K562 (cell line): ENCODE results near the gene GGT5. TPM values are rescaled to one million over a fixed set of nuclear protein-coding genes. Genes with fewer than 3 reads are reported as not detected.

Experiments
- CHD1 ChIP-seq: fragments of 200-600 bp; sonication (generic); IDR thresholded peaks from one replicate; pipeline ENCODE4 v1.6.1; 2012; ENCODE audit warnings: mild to moderate bottlenecking, moderate library complexity, low read length, inconsistent platforms
- ERF ChIP-seq: fragments of 450-650 bp; formaldehyde crosslinking; IDR thresholded peaks from 2 replicates; pipeline ENCODE4 v1.4.0; 2020; ENCODE audit warnings: mild to moderate bottlenecking, mixed read lengths
- ESRRA ChIP-seq: fragments of 450-650 bp; IDR thresholded peaks from 2 replicates; pipeline ENCODE4 v1.6.1; 2014; ENCODE audit warnings: low read depth, mild to moderate bottlenecking, moderate library complexity, borderline replicate concordance
- HMGN3 ChIP-seq: IDR thresholded peaks from 2 replicates; pipeline ENCODE4 v1.6.1; 2011; ENCODE audit warnings: borderline replicate concordance, low read depth, mild to moderate bottlenecking, mixed read lengths, low read length; ENCODE audit not compliant: insufficient read length; ENCODE audit errors: extremely low read depth
- MTA3 ChIP-seq: fragments of 450-650 bp; formaldehyde crosslinking; IDR thresholded peaks from 2 replicates; pipeline ENCODE4 v1.6.1; 2017; ENCODE audit warnings: mild to moderate bottlenecking, borderline replicate concordance
- NONO ChIP-seq, 2 experiments: fragments of 200-400 bp in 1 of 2; fragments of 450-650 bp in 1 of 2; formaldehyde crosslinking in 1 of 2; IDR thresholded peaks; 2 replicates each; pipeline ENCODE4 v1.6.1; 2017; ENCODE audit warnings: low read depth in 2 of 2, mild to moderate bottlenecking in 2 of 2, moderate library complexity in 2 of 2, low read length in 1 of 2
- POLR2AphosphoS5 ChIP-seq: IDR thresholded peaks from 2 replicates; pipeline ENCODE4 v1.6.1; 2011; ENCODE audit warnings: mild to moderate bottlenecking, low read depth, low read length, moderate library complexity; ENCODE audit not compliant: control insufficient read depth, insufficient read depth
- SMAD4 ChIP-seq: fragments of 250-450 bp; sonication (Bioruptor Pico); conservative IDR thresholded peaks from 2 replicates; pipeline ENCODE4 v1.8.0; 2021; ENCODE audit warnings: inconsistent platforms, mild to moderate bottlenecking, moderate library complexity
- SRSF1 ChIP-seq: fragments of 200-400 bp; formaldehyde crosslinking; IDR thresholded peaks from 2 replicates; pipeline ENCODE4 v1.6.1; 2017; ENCODE audit warnings: mild to moderate bottlenecking, low read depth, low read length, moderate library complexity
- U2AF1 ChIP-seq: fragments of 200-400 bp; formaldehyde crosslinking; optimal IDR thresholded peaks from 2 replicates; pipeline ENCODE3; 2017; ENCODE audit warnings: mild to moderate bottlenecking, low read depth, low read length, moderate library complexity
- ZC3H4 ChIP-seq: sonication (generic); formaldehyde crosslinking; IDR thresholded peaks from 2 replicates; pipeline ENCODE4 v1.9.0; 2021; ENCODE audit warnings: missing genetic modification reagents, borderline replicate concordance
- ZFP36 ChIP-seq: fragments of 150-350 bp; IDR thresholded peaks from 2 replicates; pipeline ENCODE4 v1.6.1; 2018; ENCODE audit warnings: low read length, low read depth; ENCODE audit not compliant: partially characterized antibody
- ZNF561 ChIP-seq: fragments of 450-650 bp; formaldehyde crosslinking; conservative IDR thresholded peaks from 2 replicates; pipeline ENCODE4 v1.4.0; 2020; ENCODE audit warnings: mild to moderate bottlenecking, moderate library complexity
- polyA plus RNA-seq, 8 experiments: library from polyadenylated mRNA; depleted of rRNA in 4 of 8; stranded (reverse) in 5 of 8; unstranded in 3 of 8; fragments of >200 nt; fragmentation: Nextera tagmentation in 2 of 8; fragmentation: Illumina TruSeq in 1 of 8; extraction: Ambion mirVana in 2 of 8; extraction: Trizol in 1 of 8; gene quantifications; 2 replicates each; pipeline versions ENCODE4 v1.2.1 to v1.2.3, GENCODE V29; 2011 to 2014; ENCODE audit warnings: inconsistent platforms in 1 of 8, missing spikeins in 1 of 8
- total RNA-seq, 7 experiments: library from RNA; depleted of rRNA in 6 of 7; stranded (reverse); fragments of >200 nt in 6 of 7; fragmentation: Illumina TruSeq in 2 of 7; extraction: Trizol in 2 of 7; gene quantifications; 2 replicates each; pipeline versions ENCODE4 v1.2.1 to v1.2.3, GENCODE V29; 2011 to 2021; ENCODE audit warnings: low replicate concordance in 1 of 7
- TF ChIP-seq, protein P1 (sequence below): sonication (generic); formaldehyde crosslinking; IDR thresholded peaks from 2 replicates; pipeline ENCODE4 v1.8.0; 2022; ENCODE audit warnings: missing genetic modification reagents, mild to moderate bottlenecking, moderate library complexity, borderline replicate concordance
- TF ChIP-seq, protein P2 (sequence below): fragments of 450-650 bp; formaldehyde crosslinking; IDR thresholded peaks from 2 replicates; pipeline ENCODE4 v1.4.0; 2022; ENCODE audit warnings: mild to moderate bottlenecking, moderate library complexity
- TF ChIP-seq, protein P3 (sequence below): fragments of 250-450 bp; sonication (Bioruptor Pico); IDR thresholded peaks from 2 replicates; pipeline ENCODE4 v1.8.0; 2022; ENCODE audit warnings: inconsistent platforms
- TF ChIP-seq, protein P4 (sequence below), 2 experiments: fragments of 450-650 bp; IDR thresholded peaks; 2 replicates each; pipeline ENCODE4 v1.6.1; 2016
- TF ChIP-seq, protein P5 (sequence below), 2 experiments: fragments of 450-650 bp; conservative IDR thresholded peaks; 2 replicates each; pipeline ENCODE4 v1.6.1; 2017; ENCODE audit warnings: mild to moderate bottlenecking in 2 of 2, moderate library complexity in 2 of 2

Gene GGT5
- total and polyA plus RNA-seq, 9 of the 15 experiments (the other 6 are each of a cell fraction or from before 2014, with no cell fraction given): 0.07 to 0.69 (median 0.18) TPM; not detected in 4

DNA sequence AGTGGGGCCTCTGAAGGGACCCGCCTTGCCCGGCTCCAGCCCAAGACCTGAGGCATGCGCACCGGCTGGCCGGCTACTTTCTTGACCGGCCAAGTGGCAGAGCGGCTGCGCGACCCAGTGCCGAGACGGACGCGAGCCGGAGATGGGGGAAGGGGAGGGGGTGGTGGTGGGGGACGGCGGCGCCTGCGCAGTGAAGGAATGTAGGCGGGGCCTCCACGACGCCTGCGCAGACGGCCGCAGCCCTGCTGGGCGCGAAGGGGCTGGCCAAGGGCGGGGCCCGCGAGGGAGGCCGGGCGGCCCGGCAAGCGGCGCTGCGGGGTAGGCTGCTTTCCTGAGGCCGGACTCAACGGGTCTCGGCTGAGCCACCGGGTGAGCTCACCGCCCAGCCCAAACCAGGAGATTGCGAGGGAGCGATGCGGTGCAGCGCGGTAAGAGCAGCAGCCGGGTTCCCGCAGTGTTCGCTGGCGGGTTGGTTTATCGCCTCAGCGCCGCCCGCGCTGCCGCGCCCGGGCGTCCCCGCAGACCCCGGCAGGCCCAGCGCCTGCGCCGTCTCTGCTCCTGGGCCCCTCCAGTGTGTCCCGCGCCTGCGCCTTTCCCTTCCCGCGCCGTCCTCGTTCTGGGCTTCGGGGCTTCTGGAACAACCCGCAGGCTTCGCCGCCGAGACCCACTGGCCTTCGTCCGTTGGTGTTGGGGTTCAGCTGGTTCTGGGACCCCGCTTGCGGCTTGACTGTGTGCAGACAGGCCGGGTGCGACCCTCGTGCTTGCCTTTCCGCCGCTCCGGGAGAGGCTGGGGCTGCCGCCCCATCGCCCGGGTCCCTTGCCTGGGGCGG, 25.9 kb upstream of the GGT5 start, which contains the start of gene SPECC1L (continued):
- TF ChIP-seq, protein P1, sequence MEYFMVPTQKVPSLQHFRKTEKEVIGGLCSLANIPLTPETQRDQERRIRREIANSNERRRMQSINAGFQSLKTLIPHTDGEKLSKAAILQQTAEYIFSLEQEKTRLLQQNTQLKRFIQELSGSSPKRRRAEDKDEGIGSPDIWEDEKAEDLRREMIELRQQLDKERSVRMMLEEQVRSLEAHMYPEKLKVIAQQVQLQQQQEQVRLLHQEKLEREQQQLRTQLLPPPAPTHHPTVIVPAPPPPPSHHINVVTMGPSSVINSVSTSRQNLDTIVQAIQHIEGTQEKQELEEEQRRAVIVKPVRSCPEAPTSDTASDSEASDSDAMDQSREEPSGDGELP (CRISPR knock-in tag): peak; percentile 56; the same call in 1 of the 2 replicates
- 0 out of 2 replicates have a peak, but pooled peaks have one; percentile 40 for TF ChIP-seq ESRRA
- 0 out of 2 replicates have a peak, but pooled peaks have one; percentile 42 for TF ChIP-seq SRSF1
- TF ChIP-seq MTA3: peak; percentile 51; the same call in 1 of the 2 replicates
- TF ChIP-seq ZNF561 (CRISPR knock-in tag): no peak
- TF ChIP-seq, protein P2, sequence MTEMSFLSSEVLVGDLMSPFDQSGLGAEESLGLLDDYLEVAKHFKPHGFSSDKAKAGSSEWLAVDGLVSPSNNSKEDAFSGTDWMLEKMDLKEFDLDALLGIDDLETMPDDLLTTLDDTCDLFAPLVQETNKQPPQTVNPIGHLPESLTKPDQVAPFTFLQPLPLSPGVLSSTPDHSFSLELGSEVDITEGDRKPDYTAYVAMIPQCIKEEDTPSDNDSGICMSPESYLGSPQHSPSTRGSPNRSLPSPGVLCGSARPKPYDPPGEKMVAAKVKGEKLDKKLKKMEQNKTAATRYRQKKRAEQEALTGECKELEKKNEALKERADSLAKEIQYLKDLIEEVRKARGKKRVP: peak; percentile 18; the same call in 1 of the 2 replicates
- TF ChIP-seq U2AF1: peak; percentile 83
- TF ChIP-seq ZFP36: peak; percentile 3
- peak; percentile 61; the same call in 1 of the 2 replicates for TF ChIP-seq SMAD4 (CRISPR knock-in tag)
- TF ChIP-seq, protein P3, sequence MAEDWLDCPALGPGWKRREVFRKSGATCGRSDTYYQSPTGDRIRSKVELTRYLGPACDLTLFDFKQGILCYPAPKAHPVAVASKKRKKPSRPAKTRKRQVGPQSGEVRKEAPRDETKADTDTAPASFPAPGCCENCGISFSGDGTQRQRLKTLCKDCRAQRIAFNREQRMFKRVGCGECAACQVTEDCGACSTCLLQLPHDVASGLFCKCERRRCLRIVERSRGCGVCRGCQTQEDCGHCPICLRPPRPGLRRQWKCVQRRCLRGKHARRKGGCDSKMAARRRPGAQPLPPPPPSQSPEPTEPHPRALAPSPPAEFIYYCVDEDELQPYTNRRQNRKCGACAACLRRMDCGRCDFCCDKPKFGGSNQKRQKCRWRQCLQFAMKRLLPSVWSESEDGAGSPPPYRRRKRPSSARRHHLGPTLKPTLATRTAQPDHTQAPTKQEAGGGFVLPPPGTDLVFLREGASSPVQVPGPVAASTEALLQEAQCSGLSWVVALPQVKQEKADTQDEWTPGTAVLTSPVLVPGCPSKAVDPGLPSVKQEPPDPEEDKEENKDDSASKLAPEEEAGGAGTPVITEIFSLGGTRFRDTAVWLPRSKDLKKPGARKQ (CRISPR knock-in tag): no peak
- TF ChIP-seq, protein P4, sequence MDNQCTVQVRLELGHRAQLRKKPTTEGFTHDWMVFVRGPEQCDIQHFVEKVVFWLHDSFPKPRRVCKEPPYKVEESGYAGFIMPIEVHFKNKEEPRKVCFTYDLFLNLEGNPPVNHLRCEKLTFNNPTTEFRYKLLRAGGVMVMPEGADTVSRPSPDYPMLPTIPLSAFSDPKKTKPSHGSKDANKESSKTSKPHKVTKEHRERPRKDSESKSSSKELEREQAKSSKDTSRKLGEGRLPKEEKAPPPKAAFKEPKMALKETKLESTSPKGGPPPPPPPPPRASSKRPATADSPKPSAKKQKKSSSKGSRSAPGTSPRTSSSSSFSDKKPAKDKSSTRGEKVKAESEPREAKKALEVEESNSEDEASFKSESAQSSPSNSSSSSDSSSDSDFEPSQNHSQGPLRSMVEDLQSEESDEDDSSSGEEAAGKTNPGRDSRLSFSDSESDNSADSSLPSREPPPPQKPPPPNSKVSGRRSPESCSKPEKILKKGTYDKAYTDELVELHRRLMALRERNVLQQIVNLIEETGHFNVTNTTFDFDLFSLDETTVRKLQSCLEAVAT (IDR thresholded peaks at IDR 0.05): peak in 1 of 2 experiments; percentile 34; a peak in 1 of 4 replicates
- TF ChIP-seq CHD1: peak; percentile 57
- TF ChIP-seq ERF (CRISPR knock-in tag): 0 out of 2 replicates have a peak, but pooled peaks have one; percentile 47
- TF ChIP-seq, protein P5, sequence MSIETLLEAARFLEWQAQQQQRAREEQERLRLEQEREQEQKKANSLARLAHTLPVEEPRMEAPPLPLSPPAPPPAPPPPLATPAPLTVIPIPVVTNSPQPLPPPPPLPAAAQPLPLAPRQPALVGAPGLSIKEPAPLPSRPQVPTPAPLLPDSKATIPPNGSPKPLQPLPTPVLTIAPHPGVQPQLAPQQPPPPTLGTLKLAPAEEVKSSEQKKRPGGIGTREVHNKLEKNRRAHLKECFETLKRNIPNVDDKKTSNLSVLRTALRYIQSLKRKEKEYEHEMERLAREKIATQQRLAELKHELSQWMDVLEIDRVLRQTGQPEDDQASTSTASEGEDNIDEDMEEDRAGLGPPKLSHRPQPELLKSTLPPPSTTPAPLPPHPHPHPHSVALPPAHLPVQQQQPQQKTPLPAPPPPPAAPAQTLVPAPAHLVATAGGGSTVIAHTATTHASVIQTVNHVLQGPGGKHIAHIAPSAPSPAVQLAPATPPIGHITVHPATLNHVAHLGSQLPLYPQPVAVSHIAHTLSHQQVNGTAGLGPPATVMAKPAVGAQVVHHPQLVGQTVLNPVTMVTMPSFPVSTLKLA (conservative IDR thresholded peaks at IDR 0.05): peak in 1 of 2 experiments; percentile 36; a peak in 1 of 4 replicates
- no peak for TF ChIP-seq ZC3H4 (CRISPR knock-in tag)
- TF ChIP-seq NONO (IDR thresholded peaks at IDR 0.05; ENCODE audit: low read depth in 2 of 2, low read length in 1 of 2): peak in 1 of 2 experiments; percentile 55; a peak in 1 of 4 replicates
- TF ChIP-seq HMGN3: peak; percentile 77
- peak; percentile 74; the same call in 1 of the 2 replicates for TF ChIP-seq POLR2AphosphoS5
